Esophagus muscularis mucosa (tissue), 4 donors: ENCODE data around the gene SWT1.

ENCODE experiments used
- CTCF ChIP-seq, 3 experiments: fragments of 200-600 bp in 2 of 3; fragments of 450-650 bp in 1 of 3; sonication (generic) in 2 of 3; IDR thresholded peaks; one replicate each; pipeline ENCODE4 v1.5.1; 2017 to 2019; ENCODE audit warnings: antibody characterized with exemption in 3 of 3, mild to moderate bottlenecking in 2 of 3, moderate library complexity in 1 of 3
- EP300 ChIP-seq: sonication (generic); formaldehyde crosslinking; IDR thresholded peaks from one replicate; pipeline ENCODE4 v1.6.1; 2017; ENCODE audit warnings: antibody characterized with exemption
- POLR2A ChIP-seq: fragments of 450-650 bp; IDR thresholded peaks from one replicate; pipeline ENCODE4 v1.6.1; 2017; ENCODE audit warnings: antibody characterized with exemption, moderate library complexity, mild to moderate bottlenecking, low read depth
- POLR2AphosphoS5 ChIP-seq, 2 donors: sonication (generic); formaldehyde crosslinking; IDR thresholded peaks; one replicate each; pipeline ENCODE4 v1.6.1; 2017; ENCODE audit warnings: antibody characterized with exemption in 2 of 2

- TF ChIP-seq CTCF (IDR thresholded peaks at IDR 0.05) (no peak), POLR2A (no peak), POLR2AphosphoS5 (IDR thresholded peaks at IDR 0.05) (no peak), EP300 (no peak)
These were observed 132.9 kb downstream of the SWT1 start for GRCh38 chr1:185289880-185290279.
